ENCODE data around the gene RARB. TPM values are rescaled to one million over a fixed set of nuclear protein-coding genes. Genes with fewer than 3 reads are reported as not detected.
A peak's percentile ranks its signal among the peaks of the same experiment; 100 is the strongest.

Gene RARB
- total RNA-seq, 2 donors from 2014 or later = 15.2 to 22.8 TPM

DNA sequence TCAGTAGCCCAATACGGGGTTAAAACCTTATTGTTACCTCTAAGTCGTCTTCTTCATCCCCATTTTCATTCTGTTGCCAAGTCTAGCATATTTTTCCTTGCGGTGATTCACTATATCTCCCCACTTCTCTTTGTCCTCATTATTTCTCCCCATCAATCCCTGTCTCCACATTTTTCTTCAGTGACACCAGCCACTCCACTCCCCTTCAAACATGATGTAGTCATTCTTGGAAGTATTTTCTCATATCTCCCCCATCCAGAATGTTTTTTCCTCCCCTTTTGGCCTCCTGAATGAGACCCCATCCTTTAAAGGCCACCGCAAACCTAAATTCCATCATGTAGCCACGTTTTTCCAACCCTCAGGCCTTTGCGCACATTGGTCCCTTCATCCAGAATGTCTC, 130.7 kb downstream of the RARB start:
- TF ChIP-seq, protein P1, sequence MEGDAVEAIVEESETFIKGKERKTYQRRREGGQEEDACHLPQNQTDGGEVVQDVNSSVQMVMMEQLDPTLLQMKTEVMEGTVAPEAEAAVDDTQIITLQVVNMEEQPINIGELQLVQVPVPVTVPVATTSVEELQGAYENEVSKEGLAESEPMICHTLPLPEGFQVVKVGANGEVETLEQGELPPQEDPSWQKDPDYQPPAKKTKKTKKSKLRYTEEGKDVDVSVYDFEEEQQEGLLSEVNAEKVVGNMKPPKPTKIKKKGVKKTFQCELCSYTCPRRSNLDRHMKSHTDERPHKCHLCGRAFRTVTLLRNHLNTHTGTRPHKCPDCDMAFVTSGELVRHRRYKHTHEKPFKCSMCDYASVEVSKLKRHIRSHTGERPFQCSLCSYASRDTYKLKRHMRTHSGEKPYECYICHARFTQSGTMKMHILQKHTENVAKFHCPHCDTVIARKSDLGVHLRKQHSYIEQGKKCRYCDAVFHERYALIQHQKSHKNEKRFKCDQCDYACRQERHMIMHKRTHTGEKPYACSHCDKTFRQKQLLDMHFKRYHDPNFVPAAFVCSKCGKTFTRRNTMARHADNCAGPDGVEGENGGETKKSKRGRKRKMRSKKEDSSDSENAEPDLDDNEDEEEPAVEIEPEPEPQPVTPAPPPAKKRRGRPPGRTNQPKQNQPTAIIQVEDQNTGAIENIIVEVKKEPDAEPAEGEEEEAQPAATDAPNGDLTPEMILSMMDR (IDR thresholded peaks at IDR 0.05) = no peak
- no peak overlapping the region for H3K4me3 ChIP-seq
- no peaks in the 10 kb centered on the region for H3K27me3 ChIP-seq
- H3K9me3 ChIP-seq = no peaks in the 10 kb centered on the region
- DNase-seq (ENCODE audit: low spot score) = no peak
- no peaks in the 10 kb centered on the region for H3K36me3 ChIP-seq
- peaks cover 0 to 62% of the 10 kb centered on the region in 2 donors for H3K4me1 ChIP-seq
- H3K27ac ChIP-seq = peak overlapping the region in 1 of 2 donors; percentile 57

DNA sequence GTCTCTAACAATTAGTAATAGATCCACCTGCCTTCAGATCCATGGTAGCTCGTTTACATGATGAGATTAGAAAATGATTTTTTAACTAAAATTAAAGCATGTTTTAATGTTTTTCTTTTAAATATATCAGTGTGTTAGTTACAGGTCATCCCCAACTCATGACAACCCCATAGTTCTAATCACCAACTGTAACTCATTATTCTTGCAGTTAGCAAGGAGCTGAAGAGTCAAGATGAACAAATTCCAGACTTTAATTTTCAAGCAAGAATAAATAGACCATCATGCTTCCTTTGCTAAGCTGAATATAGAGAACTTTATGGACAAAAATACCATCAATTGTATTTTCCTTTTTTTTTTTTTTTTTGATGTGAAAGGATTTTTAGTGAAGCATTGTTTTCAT, 135.5 kb downstream of the RARB start:
- Histone ChIP-seq H3K4me1 (peaks cover 0 to 23% of the 10 kb centered on the region in 2 donors), H3K27me3 (no peaks in the 10 kb centered on the region), H3K27ac (no peak overlapping the region), H3K36me3 (no peaks in the 10 kb centered on the region), H3K9me3 (no peaks in the 10 kb centered on the region), H3K4me3 (no peak overlapping the region)
- no peak for DNase-seq (ENCODE audit: low spot score)
- TF ChIP-seq, protein P1 (IDR thresholded peaks at IDR 0.05) = no peak

DNA sequence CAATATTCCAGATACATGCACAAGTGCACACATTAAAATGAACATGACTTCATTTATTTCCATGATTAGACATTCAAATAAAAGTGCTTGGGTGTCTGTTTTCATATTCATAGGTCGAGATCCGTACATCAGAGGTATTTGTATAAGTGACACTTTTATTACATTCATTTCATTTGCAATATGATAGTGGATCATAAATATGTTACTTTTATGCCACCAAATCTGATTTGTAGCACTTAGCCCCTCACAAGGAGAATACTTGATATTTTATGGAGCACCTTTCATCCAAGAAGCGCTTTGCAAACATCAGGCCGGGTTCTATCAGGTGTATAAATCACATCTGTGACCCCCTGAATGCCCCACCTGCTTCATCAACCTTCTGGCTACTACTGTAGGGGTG, 136.0 kb downstream of the RARB start:
- Histone ChIP-seq H3K36me3 (no peaks in the 10 kb centered on the region), H3K4me1 (peaks cover 0 to 23% of the 10 kb centered on the region in 2 donors), H3K9me3 (no peaks in the 10 kb centered on the region), H3K27me3 (no peaks in the 10 kb centered on the region), H3K4me3 (no peak overlapping the region), H3K27ac (no peak overlapping the region)
- no peak for DNase-seq (ENCODE audit: low spot score)
- TF ChIP-seq, protein P1 (IDR thresholded peaks at IDR 0.05) = no peak

DNA sequence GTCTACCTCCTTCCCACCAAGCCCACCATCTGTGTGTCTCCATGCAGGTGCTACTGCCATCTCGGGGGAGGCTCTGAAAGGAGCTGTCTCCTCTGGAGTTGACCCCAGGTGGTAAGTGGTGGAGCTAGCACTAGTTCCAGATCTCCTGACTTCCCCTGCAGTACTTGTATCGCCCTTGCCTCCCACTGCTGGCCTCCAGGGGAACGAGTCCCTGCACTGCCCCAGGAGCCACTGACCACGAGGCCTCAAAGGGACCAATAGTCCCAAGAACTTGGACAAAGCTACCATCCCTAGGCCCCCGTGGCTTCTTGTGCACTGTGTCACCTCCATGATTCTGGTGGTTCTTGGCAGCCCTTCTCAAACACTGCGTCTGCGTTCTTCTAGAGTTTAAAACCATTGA, 137.7 kb downstream of the RARB start:
- TF ChIP-seq, protein P1 (IDR thresholded peaks at IDR 0.05) = no peak
- Histone ChIP-seq H3K27me3 (no peaks in the 10 kb centered on the region), H3K4me1 (peaks cover 0 to 28% of the 10 kb centered on the region in 2 donors), H3K9me3 (no peaks in the 10 kb centered on the region), H3K36me3 (peaks cover 8% of the 10 kb centered on the region), H3K4me3 (no peak overlapping the region), H3K27ac (no peak overlapping the region)
- no peak for DNase-seq (ENCODE audit: low spot score)

DNA sequence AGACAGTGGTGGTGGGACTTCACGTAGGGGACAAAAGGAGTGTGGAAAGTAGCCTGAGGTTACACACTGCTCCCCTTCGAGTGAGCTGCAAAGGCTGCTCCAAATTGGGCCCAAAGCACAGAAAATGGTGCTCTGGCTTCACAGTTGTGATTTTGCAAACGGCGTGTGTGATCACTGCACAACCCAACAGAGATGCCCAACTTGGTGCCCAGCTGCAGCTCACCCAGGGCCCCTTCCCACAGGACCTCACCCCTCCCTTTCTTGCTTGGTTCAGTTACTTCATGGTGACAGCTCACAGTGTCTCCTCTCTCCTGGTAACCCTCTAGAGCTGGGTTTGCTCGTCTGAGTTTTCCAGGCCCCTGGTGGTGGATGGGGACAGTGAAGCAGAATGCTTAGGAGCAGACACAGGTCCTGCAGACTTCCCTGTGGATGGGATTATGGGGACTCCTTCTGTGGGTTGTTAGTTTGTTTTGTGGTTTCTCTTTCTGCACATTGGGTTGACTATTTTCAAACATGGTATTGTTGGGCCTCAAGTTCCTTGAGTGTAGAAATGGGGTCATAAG, 138.4 kb downstream of the RARB start:
- Histone ChIP-seq H3K4me3 (no peak overlapping the region), H3K27me3 (no peaks in the 10 kb centered on the region), H3K27ac (no peak overlapping the region), H3K36me3 (peaks cover 15% of the 10 kb centered on the region), H3K9me3 (no peaks in the 10 kb centered on the region), H3K4me1 (peaks cover 0 to 24% of the 10 kb centered on the region in 2 donors)
- DNase-seq (ENCODE audit: low spot score) = no peak
- TF ChIP-seq, protein P1 (IDR thresholded peaks at IDR 0.05) = no peak

DNA sequence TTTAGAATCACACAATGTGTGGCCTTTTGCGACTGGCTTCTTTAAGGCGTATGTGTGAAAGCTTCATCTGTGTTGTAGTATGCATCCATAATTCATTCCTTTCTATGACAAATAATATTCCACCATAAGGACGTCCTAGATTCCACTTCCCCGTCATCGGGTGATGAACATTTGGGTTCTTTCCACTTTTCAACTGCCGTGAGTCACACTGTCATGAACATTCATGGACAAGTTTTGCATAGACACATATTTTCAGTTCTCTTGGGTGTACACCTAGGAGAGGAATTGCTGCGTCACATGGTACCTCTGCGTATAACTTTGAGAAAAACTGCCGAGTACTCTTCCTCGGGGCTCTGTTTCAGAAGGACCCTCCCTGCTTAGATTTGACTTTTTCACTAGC, 139.3 kb downstream of the RARB start:
- Histone ChIP-seq H3K27ac (peak overlapping the region in 1 of 2 donors; percentile 41), H3K9me3 (no peaks in the 10 kb centered on the region), H3K27me3 (no peaks in the 10 kb centered on the region), H3K4me1 (peaks cover 0 to 20% of the 10 kb centered on the region in 2 donors), H3K4me3 (no peak overlapping the region), H3K36me3 (peaks cover 17% of the 10 kb centered on the region)
- TF ChIP-seq, protein P1 (IDR thresholded peaks at IDR 0.05) = no peak
- DNase-seq (ENCODE audit: low spot score) = no peak
